Sigmoid colon (tissue), 4 donors: Measurements from ENCODE around the gene FAM118B.

Source experiments
- CTCF ChIP-seq, 4 experiments: fragments of 450-650 bp in 3 of 4; fragments of 200-600 bp in 1 of 4; IDR thresholded peaks; one replicate each; pipeline ENCODE4 v1.5.1; 2016 to 2019; ENCODE audit warnings: antibody characterized with exemption in 4 of 4, mild to moderate bottlenecking in 3 of 4, moderate library complexity in 2 of 4
- POLR2AphosphoS5 ChIP-seq, 4 donors: sonication (generic); formaldehyde crosslinking; IDR thresholded peaks; one replicate each; pipeline ENCODE4 v1.6.1; 2017; ENCODE audit warnings: antibody characterized with exemption in 4 of 4

GRCh38 chr11:126212089-126212660 lies 593 bp downstream of the FAM118B start:
- TF ChIP-seq CTCF (IDR thresholded peaks at IDR 0.05) = no peak
- TF ChIP-seq POLR2AphosphoS5 (IDR thresholded peaks at IDR 0.05) = no peak
